ENCODE results near the gene SLC47A1. TPM values are rescaled to one million over a fixed set of nuclear protein-coding genes. Genes with fewer than 3 reads are reported as not detected.

The SLC47A1 gene
- total and polyA plus RNA-seq, 4 donors: 34.8 to 69.2 (median 37.2) TPM

GRCh38 chr17:19567216-19568015 is 33.8 kb downstream of the SLC47A1 start:
- DNase-seq (ENCODE audit: low spot score): no peak
- H3K9ac ChIP-seq (ENCODE audit: low read depth in 1 of 2, low read length in 2 of 2): no peak overlapping the region
- H3K27ac ChIP-seq (ENCODE audit: low read depth in 1 of 2, low read length in 2 of 2): no peak overlapping the region
- TF ChIP-seq ATF3 (IDR thresholded peaks at IDR 0.05) (no peak), FOXA1 (IDR thresholded peaks at IDR 0.05) (no peak), NR2F2 (IDR thresholded peaks at IDR 0.05) (no peak), HNF4G (IDR thresholded peaks at IDR 0.05) (no peak), FOXA2 (IDR thresholded peaks at IDR 0.05) (no peak), RAD21 (IDR thresholded peaks at IDR 0.05) (no peak), JUND (IDR thresholded peaks at IDR 0.05) (no peak), EGR1 (IDR thresholded peaks at IDR 0.05; ENCODE audit: low read depth in 2 of 2) (no peak), TAF1 (conservative IDR thresholded peaks at IDR 0.05) (no peak), RXRA (IDR thresholded peaks at IDR 0.05) (no peak), CTCF (IDR thresholded peaks at IDR 0.05; ENCODE audit: low read depth, low read length, missing input control) (no peak), MAX (IDR thresholded peaks at IDR 0.05) (no peak), GABPA (IDR thresholded peaks at IDR 0.05 in 1 of 2, conservative IDR thresholded peaks at IDR 0.05 in 1 of 2) (no peak), SP1 (IDR thresholded peaks at IDR 0.05) (no peak)
- TF ChIP-seq, protein P1, sequence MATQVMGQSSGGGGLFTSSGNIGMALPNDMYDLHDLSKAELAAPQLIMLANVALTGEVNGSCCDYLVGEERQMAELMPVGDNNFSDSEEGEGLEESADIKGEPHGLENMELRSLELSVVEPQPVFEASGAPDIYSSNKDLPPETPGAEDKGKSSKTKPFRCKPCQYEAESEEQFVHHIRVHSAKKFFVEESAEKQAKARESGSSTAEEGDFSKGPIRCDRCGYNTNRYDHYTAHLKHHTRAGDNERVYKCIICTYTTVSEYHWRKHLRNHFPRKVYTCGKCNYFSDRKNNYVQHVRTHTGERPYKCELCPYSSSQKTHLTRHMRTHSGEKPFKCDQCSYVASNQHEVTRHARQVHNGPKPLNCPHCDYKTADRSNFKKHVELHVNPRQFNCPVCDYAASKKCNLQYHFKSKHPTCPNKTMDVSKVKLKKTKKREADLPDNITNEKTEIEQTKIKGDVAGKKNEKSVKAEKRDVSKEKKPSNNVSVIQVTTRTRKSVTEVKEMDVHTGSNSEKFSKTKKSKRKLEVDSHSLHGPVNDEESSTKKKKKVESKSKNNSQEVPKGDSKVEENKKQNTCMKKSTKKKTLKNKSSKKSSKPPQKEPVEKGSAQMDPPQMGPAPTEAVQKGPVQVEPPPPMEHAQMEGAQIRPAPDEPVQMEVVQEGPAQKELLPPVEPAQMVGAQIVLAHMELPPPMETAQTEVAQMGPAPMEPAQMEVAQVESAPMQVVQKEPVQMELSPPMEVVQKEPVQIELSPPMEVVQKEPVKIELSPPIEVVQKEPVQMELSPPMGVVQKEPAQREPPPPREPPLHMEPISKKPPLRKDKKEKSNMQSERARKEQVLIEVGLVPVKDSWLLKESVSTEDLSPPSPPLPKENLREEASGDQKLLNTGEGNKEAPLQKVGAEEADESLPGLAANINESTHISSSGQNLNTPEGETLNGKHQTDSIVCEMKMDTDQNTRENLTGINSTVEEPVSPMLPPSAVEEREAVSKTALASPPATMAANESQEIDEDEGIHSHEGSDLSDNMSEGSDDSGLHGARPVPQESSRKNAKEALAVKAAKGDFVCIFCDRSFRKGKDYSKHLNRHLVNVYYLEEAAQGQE (IDR thresholded peaks at IDR 0.05): no peak
- TF ChIP-seq, protein P2, sequence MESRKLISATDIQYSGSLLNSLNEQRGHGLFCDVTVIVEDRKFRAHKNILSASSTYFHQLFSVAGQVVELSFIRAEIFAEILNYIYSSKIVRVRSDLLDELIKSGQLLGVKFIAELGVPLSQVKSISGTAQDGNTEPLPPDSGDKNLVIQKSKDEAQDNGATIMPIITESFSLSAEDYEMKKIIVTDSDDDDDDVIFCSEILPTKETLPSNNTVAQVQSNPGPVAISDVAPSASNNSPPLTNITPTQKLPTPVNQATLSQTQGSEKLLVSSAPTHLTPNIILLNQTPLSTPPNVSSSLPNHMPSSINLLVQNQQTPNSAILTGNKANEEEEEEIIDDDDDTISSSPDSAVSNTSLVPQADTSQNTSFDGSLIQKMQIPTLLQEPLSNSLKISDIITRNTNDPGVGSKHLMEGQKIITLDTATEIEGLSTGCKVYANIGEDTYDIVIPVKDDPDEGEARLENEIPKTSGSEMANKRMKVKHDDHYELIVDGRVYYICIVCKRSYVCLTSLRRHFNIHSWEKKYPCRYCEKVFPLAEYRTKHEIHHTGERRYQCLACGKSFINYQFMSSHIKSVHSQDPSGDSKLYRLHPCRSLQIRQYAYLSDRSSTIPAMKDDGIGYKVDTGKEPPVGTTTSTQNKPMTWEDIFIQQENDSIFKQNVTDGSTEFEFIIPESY (IDR thresholded peaks at IDR 0.05): no peak
- no peaks in the 10 kb centered on the region for H3K9me3 ChIP-seq (ENCODE audit: control insufficient read depth in 4 of 4, low read length in 3 of 4)
- H3K4me3 ChIP-seq (ENCODE audit: low read depth in 1 of 3, low read length in 3 of 3): no peak overlapping the region
- 88% methylated on average over 23 of the region's 23 CpGs for WGBS
- H3K36me3 ChIP-seq (ENCODE audit: control insufficient read depth in 4 of 4, insufficient read depth in 3 of 4, low read depth in 1 of 4, low read length in 3 of 4): peaks cover 0 to 14% (median 11%) of the 10 kb centered on the region in 4 donors
- peaks cover 6 to 28% (median 11%) of the 10 kb centered on the region in 4 donors for H3K4me1 ChIP-seq (ENCODE audit: control insufficient read depth in 4 of 4, insufficient read depth in 4 of 4, low read length in 3 of 4)
- H3K27me3 ChIP-seq (ENCODE audit: control insufficient read depth in 4 of 4, insufficient read depth in 4 of 4, low read length in 3 of 4): no peaks in the 10 kb centered on the region
